Activated B cell treated with CpG ODN at 0.5 μM for 24 hours (primary cell): ENCODE measurements around the gene LSM2. TPM values are rescaled to one million over a fixed set of nuclear protein-coding genes. Genes with fewer than 3 reads are reported as not detected.

Experiments used
- ATAC-seq: fragments of 200-7000 bp; cut with Tn5 transposase; one replicate; pipeline ENCODE4 v1.10.0; 2021; ENCODE audit warnings: low read depth, mild to moderate bottlenecking, moderate library complexity
- CTCF ChIA-PET: fragments of 350-600 bp; sonication (Branson Sonifier 250); formaldehyde crosslinking; loops from one replicate; lab custom pipeline; 2021; ENCODE audit warnings: antibody characterized with exemption; lab: Charles Lee
- POLR2A ChIA-PET: fragments of 350-600 bp; sonication (Branson Sonifier 250); formaldehyde crosslinking; loops from one replicate; lab custom pipeline; 2021; ENCODE audit warnings: antibody characterized with exemption; lab: Charles Lee
- DNase-seq: peaks from one replicate; pipeline ENCODE4 v3.0.0; 2022
- H3K27ac Mint-ChIP-seq: one replicate; pipeline ENCODE4 v1.8.0; 2020; ENCODE audit warnings: mixed read lengths
- H3K27me3 Mint-ChIP-seq: one replicate; pipeline ENCODE4 v1.8.0; 2021; ENCODE audit warnings: mixed read lengths
- H3K36me3 Mint-ChIP-seq: one replicate; pipeline ENCODE4 v1.8.0; 2021; ENCODE audit warnings: low read depth, mixed read lengths
- H3K4me1 Mint-ChIP-seq: one replicate; pipeline ENCODE4 v1.8.0; 2021; ENCODE audit warnings: mixed read lengths
- H3K4me3 Mint-ChIP-seq: one replicate; pipeline ENCODE4 v1.8.0; 2020; ENCODE audit warnings: mild to moderate bottlenecking, mixed read lengths
- H3K9me3 Mint-ChIP-seq: one replicate; pipeline ENCODE4 v1.8.0; 2020; ENCODE audit warnings: mixed read lengths
- CTCF ChIP-seq: fragments of 200-600 bp; IDR thresholded peaks from one replicate; pipeline ENCODE4 v1.8.0; 2022; ENCODE audit warnings: antibody characterized with exemption, mild to moderate bottlenecking
- intact Hi-C: fragments of 100-400 bp; cut with micrococcal nuclease; formaldehyde crosslinking; loops from one replicate; pipeline ENCODE4 v1.15.1; 2024
- total RNA-seq: library from RNA; stranded (reverse); gene quantifications from 2 replicates; pipeline ENCODE4 v1.2.3, GENCODE V29; 2022

The LSM2 gene
- total RNA-seq, 1 donor from 2014 or later = 61.8 TPM

DNA sequence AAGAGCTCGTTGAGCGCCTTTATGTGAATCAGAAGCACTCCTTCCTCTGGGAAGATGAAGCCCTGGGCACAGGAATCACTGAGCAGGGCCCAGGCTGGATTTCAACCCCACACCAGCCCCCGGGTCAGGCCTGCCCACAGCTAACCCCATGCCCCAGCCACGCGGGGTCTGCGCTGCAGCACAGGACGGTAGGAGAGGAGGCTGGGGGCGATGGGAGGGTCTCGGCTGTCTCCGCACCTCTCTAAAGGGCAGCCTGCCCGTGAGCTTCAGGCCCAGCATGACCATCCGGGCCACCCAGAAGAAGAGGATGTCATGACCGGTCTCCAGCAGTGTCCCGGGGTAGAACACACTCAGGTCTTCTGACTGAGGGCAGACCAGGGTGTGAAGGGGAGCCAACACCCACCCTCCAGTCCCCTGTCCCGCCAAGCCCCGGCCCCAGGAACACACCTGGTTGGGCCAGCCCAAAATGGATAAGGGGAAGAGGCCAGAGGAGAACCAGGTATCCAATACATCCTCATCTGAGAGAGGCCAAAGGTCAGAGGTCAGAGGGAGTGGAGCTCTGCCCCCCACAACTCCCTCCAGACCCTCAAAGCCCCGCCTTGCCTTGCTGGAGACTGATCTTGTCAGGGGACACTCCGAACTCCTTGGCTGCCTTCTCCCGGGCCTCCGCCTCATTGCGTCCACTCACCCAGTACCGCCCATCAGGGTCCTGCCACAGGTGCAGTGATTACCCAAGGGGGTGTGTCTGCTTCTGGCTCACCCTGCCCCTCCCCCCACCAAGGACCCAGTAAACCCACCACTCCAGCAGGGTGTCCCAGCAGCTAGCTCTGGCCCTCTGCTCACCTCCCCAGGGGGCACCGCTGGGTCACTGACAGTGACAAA lies 25.3 kb downstream of the LSM2 start:
- H3K4me1 Mint-ChIP-seq = peaks cover 13% of the 10 kb centered on the region
- H3K9me3 Mint-ChIP-seq = no peaks in the 10 kb centered on the region
- H3K27me3 Mint-ChIP-seq = no peaks in the 10 kb centered on the region
- H3K27ac Mint-ChIP-seq = no peak overlapping the region
- peaks cover 70% of the 10 kb centered on the region for H3K36me3 Mint-ChIP-seq
- H3K4me3 Mint-ChIP-seq = no peak overlapping the region
- CTCF ChIA-PET = no interaction called here
- no peak for DNase-seq
- ATAC-seq = no peak
- POLR2A ChIA-PET = no interaction called here
- intact Hi-C loops = no loop called here
- TF ChIP-seq CTCF = no peak

GRCh38 chr6:31780507-31781243 lies 26.1 kb downstream of the LSM2 start:
- Mint-ChIP-seq H3K4me3 (no peak overlapping the region), H3K36me3 (peaks cover 66% of the 10 kb centered on the region), H3K9me3 (no peaks in the 10 kb centered on the region), H3K4me1 (peaks cover 18% of the 10 kb centered on the region), H3K27ac (no peak overlapping the region), H3K27me3 (no peaks in the 10 kb centered on the region)
- intact Hi-C loops = no loop called here
- ChIA-PET CTCF (interaction anchor here (1.3 kb wide), 1 partner anchor 11 kb away, joined by 3 read pairs; no protein-coding TSS in a partner anchor), POLR2A (interaction anchor here (0.7 kb wide), 1 partner anchor 43 kb away, joined by 3 read pairs; no protein-coding TSS in a partner anchor)
- TF ChIP-seq CTCF = no peak
- DNase-seq (no peak), ATAC-seq (no peak)

- intact Hi-C loops = no loop called here
- H3K4me1 Mint-ChIP-seq = peaks cover 24% of the 10 kb centered on the region
- CTCF ChIA-PET = interaction anchor here (1.3 kb wide), 1 partner anchor 10 kb away, joined by 3 read pairs; no protein-coding TSS in a partner anchor
- H3K9me3 Mint-ChIP-seq = no peaks in the 10 kb centered on the region
- peaks cover 59% of the 10 kb centered on the region for H3K36me3 Mint-ChIP-seq
- H3K4me3 Mint-ChIP-seq = no peak overlapping the region
- no peaks in the 10 kb centered on the region for H3K27me3 Mint-ChIP-seq
- no peak overlapping the region for H3K27ac Mint-ChIP-seq
- POLR2A ChIA-PET = interaction anchor here (0.7 kb wide), 1 partner anchor 42 kb away, joined by 3 read pairs; no protein-coding TSS in a partner anchor
- ATAC-seq (no peak), DNase-seq (no peak)
- no peak for TF ChIP-seq CTCF
Measured at GRCh38 chr6:31779908-31780307, 26.9 kb downstream of the LSM2 start.

DNA sequence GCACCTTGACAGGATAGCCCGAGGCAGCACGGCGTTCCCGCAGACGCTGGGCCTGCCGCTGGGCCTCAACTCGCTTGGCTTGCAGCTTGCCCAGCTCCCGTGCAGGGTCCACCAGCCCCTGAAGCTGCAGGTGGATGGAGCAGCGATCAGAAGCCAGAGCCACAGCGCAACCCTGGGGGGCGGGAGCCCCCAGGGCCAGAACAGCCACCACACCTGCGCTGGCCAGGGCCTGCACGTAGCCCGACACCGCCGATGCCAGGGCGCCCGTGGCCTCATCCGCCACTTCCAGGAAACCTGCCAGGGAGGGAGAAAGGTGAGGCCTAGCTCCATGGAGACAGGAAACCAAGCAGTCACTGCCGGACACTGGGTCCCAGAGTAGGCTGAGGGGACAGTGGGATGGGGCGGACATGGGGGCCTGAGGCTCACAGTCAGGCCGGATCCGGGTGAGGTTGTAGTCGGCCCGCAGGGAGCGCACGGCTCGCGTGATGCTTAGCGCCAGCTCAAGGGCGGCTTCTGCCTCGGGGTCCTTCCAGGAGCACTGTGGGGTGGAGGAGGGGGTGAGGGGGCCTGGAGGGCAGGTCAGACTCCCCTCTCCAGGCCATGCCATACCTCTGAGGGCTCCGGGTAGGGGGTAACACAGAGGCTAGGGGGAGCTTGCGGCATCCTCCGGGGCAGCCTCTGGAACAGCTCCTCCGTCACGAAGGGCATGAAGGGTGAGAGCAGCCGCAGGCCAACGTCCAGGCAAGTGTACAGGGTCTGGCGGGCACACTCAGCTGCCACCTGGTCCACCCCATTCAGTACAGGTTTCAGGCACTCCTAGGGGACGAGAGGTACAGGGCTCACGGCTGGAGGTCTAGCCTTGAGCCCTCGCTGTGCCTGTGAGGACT lies 27.5 kb downstream of the LSM2 start:
- CTCF ChIA-PET = interaction anchor here (1.3 to 1.8 kb wide), 2 partner anchors 9 to 12 kb away, joined by 3 to 5 read pairs; no protein-coding TSS in a partner anchor
- Mint-ChIP-seq H3K9me3 (no peaks in the 10 kb centered on the region), H3K4me3 (no peak overlapping the region), H3K27me3 (no peaks in the 10 kb centered on the region), H3K27ac (no peak overlapping the region), H3K4me1 (peaks cover 24% of the 10 kb centered on the region), H3K36me3 (peaks cover 52% of the 10 kb centered on the region)
- ATAC-seq (no peak), DNase-seq (no peak)
- POLR2A ChIA-PET = interaction anchor here (0.6 kb wide), 2 partner anchors 42 to 128 kb away, joined by 3 to 6 read pairs; no protein-coding TSS in a partner anchor
- intact Hi-C loops = no loop called here
- TF ChIP-seq CTCF = no peak
